Measurements from ENCODE around the gene ZC3H4. TPM values are rescaled to one million over a fixed set of nuclear protein-coding genes. Genes with fewer than 3 reads are reported as not detected.

The ZC3H4 gene
- total and polyA plus RNA-seq, 2 of the 8 experiments (the other 6 are each of a cell fraction or from before 2014, with no cell fraction given), result 6.6 to 92.0 TPM

GRCh38 chr19:47075179-47075810 lies 38.3 kb downstream of the ZC3H4 start (continued):
- TF ChIP-seq CHD7 (IDR thresholded peaks at IDR 0.05; ENCODE audit: insufficient replicate concordance, low read length), result no peak
- TF ChIP-seq TEAD4 (IDR thresholded peaks at IDR 0.05; ENCODE audit: low read depth, low read length), result no peak
- TF ChIP-seq GABPA (IDR thresholded peaks at IDR 0.05; ENCODE audit: borderline replicate concordance, insufficient read depth, low read length), result no peak
- no peak for TF ChIP-seq USF2 (IDR thresholded peaks at IDR 0.05; ENCODE audit: low read length)
- TF ChIP-seq JUN (IDR thresholded peaks at IDR 0.05; ENCODE audit: low read depth, low read length), result no peak
- no peak for TF ChIP-seq CBX8 (IDR thresholded peaks at IDR 0.05; ENCODE audit: borderline replicate concordance, low read depth, low read length)
- no peak for TF ChIP-seq CTCF (IDR thresholded peaks at IDR 0.05; ENCODE audit: control extremely low read depth in 1 of 3, insufficient read depth in 1 of 3, low read depth in 1 of 3, low read length in 3 of 3)
